Neural cell (in vitro differentiated cells): ENCODE results near the gene WIPF2.
"Not testable (repeated sequence)": the region's sequence is repeated elsewhere in the genome, so short reads cannot be mapped to it uniquely, and the experiment has no call there.

Experiments used
- CTCF ChIP-seq: fragments of 450-650 bp; IDR thresholded peaks from 2 replicates; pipeline ENCODE4 v1.5.1; 2014; ENCODE audit warnings: antibody characterized with exemption, mild to moderate bottlenecking, moderate library complexity; ENCODE audit not compliant: poor library complexity, severe bottlenecking
- EZH2 ChIP-seq: fragments of 200-600, 300-800 bp; shearing (Covaris generic), sonication (generic); IDR thresholded peaks from 2 replicates; pipeline ENCODE4 v1.6.1; 2014; ENCODE audit warnings: antibody characterized with exemption, low read length, borderline replicate concordance, mild to moderate bottlenecking; ENCODE audit not compliant: insufficient read depth, poor library complexity, severe bottlenecking
- MXI1 ChIP-seq: fragments of 450-650 bp; conservative IDR thresholded peaks from 2 replicates; pipeline ENCODE4 v1.6.1; 2014; ENCODE audit warnings: antibody characterized with exemption, mild to moderate bottlenecking; ENCODE audit not compliant: poor library complexity, severe bottlenecking
- POLR2AphosphoS5 ChIP-seq: IDR thresholded peaks from 2 replicates; pipeline ENCODE4 v1.6.1; 2012
- REST ChIP-seq: IDR thresholded peaks from 2 replicates; pipeline ENCODE4 v1.6.1; 2012; ENCODE audit warnings: borderline replicate concordance
- TAF1 ChIP-seq: IDR thresholded peaks from 2 replicates; pipeline ENCODE4 v1.6.1; 2012; ENCODE audit warnings: low read depth

GRCh38 chr17:40304866-40305265 is 85.8 kb downstream of the WIPF2 start:
- TF ChIP-seq CTCF, TAF1, MXI1, POLR2AphosphoS5, EZH2, REST: not testable (repeated sequence)
